ENCODE measurements around the gene XBP1.
"Not testable (repeated sequence)": the region's sequence is repeated elsewhere in the genome, so short reads cannot be mapped to it uniquely, and the experiment has no call there.

Gene XBP1

DNA sequence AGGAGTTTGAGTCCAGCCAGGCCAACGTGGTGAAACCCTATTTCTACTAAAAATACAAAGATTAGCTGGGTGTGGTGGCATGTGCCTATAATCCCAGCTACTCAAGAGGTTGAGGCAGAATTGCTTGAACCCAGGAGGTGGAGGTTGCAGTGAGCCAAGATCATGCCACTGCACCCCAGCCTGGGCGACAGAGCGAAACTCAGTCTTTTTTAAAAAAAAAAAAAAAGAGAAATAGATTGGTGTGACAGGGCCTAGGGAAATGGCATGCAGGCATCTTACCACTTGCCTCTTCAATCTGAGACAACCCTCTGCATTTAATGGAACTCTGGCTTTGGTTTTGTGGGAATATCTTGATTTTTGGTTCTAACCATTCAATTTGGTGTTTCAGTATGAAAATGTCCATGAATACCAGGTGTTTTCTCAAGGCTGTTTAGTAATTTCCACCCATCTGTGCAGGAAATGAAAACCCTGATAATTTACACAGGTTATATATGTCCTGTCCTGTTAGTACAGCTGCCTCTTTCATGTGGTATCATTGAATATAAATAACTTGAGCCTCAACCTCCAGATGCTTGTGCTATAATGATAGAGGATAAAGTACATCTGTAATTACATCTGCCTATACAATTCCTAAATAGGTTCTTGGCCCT is 8.4 kb downstream of the XBP1 start:
- no peak for DNase-seq

GRCh38 chr22:28791124-28791523 is 9.2 kb downstream of the XBP1 start:
- no peak for DNase-seq

GRCh38 chr22:28788601-28789000 is 11.8 kb downstream of the XBP1 start:
- DNase-seq, result no peak

- DNase-seq, result no peak
Observed at GRCh38 chr22:28783786-28784671, 16.3 kb downstream of the XBP1 start.

DNA sequence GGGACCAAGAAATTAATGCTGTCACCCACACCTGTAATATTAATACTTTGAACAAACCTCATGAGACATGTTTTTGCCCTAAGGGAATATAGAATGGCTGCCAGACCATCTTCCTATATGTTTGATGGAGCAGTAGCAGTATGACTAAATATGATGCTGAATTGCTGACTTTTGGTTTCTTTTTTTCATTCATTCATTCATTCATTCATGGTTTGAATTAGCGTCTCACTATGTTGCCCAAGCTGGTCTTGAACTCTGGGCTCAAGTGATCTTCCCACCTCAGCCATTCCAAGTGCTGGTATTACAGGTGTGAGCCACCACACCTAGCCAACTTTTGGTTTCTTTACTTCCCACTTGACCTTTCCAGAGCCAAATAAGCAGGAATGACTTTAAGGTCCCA is 20.1 kb downstream of the XBP1 start:
- DNase-seq, result no peak

DNA sequence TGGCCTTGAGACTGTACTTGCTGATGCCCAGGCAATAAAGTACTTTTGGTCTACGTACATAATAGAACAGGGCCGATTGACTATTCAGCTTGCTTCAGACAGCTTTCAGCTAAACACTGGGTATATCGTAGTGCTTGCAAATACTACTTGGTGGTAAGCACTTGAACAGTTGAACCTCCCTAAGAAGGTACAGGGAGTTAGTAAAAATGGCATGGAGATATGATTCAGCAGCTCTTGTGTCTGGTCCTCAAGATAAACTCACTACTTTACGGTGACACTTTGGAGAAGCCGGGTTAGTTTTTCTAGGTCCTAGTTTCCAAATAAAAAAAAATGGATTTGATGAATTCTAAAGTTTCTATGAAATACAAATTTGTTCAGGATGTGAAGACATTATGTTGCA is 20.5 kb downstream of the XBP1 start:
- DNase-seq, result no peak

DNA sequence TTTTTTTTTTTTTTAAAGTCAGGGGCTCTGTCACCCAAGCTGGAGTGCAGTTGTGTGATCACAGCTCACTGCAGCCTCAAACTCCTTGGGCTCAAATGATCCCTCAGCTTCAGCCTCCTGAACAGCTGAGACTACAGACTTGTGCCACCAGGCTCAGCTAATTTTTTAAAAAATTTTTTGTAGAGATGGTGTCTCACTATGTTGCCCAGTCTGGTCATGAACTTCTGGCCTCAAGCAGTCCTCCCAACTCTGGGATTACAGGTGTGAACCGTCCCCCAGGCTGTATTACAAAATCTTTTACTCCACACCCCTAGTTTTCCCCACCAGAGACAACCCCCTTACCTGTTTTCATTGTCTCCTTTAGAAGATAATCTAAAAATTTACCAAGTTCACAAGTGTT is 26.0 kb downstream of the XBP1 start:
- no peak for DNase-seq

GRCh38 chr22:28773461-28773867 is 26.9 kb downstream of the XBP1 start:
- no peak for DNase-seq

GRCh38 chr22:28772633-28773460 is 27.5 kb downstream of the XBP1 start, which contains the start of gene CCDC117:
Gene CCDC117 (plus strand): TSS chr22:28772695. CDS start chr22:28772850, 155 bp downstream.
- DNase-seq, result peak; percentile 67

DNA sequence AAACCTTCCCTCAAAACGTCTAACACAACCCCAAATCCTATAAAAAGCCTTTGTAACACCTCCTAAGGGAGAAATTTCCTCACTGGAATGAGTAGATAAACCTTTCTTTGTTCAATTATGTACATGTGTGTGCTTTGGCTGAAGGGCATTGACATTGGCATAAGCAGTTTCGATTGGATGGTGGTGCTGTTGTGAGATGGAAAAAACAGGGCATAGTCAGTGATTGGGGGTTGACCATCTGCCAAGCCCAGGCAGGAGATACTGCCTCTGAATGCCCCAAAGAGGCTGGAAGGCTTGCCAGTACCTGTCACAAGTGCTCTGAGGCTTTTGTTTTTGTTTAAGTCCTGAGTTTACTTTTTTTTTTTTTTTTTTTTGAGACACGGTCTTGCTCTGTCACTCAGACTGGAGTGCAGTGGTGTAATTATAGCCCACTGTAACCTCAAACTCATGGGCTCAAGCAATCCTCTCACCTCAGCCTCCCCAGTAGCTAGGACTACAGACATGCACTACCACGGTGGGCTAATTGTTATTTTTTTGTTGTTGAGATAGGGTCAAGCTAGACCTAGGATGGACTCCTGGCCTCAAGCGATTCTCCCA is 29.1 kb downstream of the XBP1 start:
- DNase-seq, result peak; percentile 4

GRCh38 chr22:28769394-28770085 is 30.8 kb downstream of the XBP1 start:
- no peak for DNase-seq

DNA sequence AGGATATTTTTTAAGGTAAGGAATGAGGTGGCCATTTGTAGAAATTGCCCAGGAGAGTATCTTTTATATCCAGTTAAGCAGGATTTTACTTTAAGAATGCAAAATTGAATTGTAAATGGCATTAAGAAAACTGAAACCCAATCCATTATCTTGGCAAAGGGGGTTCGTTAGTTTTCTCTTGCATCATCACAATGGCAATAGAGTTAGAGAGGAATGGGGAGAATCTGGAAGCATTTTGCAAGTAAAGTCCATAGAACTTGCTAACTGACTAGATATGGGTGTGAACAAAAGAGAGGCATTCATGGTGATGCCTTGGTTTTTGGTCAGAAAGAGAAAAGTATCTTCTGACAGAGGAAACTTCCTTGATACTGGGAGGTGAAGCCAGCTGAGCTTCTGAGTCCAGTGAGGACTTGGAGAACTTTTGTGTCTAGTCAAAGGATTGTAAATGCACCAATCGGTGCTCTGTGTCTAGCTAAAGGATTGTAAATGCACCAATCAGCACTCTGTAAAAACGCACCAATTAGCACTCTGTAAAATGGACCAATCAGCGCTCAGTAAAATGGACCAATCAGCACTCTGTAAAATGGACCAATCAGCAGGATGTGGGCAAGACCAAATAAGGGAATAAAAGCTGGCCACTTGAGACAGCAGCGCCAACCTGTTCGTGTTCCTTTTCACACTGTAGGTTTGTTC is 31.5 kb downstream of the XBP1 start:
- DNase-seq, result no peak

- no peak for DNase-seq
Observed at GRCh38 chr22:28766628-28767027, 33.7 kb downstream of the XBP1 start.

DNA sequence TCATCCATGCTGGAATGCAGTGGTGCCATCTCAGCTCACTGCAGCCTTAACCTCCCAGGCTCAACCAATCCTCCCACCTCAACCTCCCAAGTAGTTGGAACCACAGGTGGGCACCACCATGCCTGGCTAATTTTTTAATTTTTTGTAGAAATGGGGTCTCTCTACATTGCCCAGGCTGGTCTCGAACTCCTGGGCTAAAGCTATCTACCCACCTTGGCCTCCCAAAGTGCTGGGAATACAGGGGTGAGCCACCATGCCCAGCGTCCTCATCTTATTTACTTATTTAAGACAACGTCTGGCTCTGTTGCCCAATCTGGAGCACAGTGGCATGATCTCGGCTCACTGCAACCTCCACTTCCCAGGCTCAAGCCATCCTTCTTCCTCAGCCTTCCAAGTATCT is 38.4 kb downstream of the XBP1 start:
- not testable (repeated sequence) for DNase-seq

- no peak for DNase-seq
Observed at GRCh38 chr22:28761449-28761755, 39.0 kb downstream of the XBP1 start.

- peak; percentile 5 for DNase-seq
Observed at GRCh38 chr22:28759861-28760560, 40.4 kb downstream of the XBP1 start.

- DNase-seq, result not testable (repeated sequence)
Observed at GRCh38 chr22:28754512-28754911, 45.9 kb downstream of the XBP1 start.

DNA sequence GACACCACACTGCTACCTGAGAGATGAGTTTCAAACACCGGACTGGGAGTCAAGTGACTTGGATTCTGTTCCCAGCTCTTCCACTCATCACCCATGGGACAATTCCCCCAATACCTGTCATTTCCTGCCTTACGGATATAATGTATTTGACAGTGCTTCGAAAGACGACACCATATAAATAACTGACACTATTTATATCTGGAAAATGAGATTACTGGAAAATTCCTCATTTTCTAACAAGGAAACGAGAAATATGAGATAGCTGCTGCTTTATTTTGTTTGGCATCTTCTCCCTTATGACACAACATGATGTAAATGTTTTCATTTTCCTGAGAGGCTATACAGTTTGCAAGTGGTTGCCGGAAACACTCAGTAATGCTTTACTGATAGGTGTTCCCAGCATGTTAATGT is 49.9 kb downstream of the XBP1 start:
- no peak for DNase-seq
